ENCODE data around the gene CLCN2. TPM values are rescaled to one million over a fixed set of nuclear protein-coding genes. Genes with fewer than 3 reads are reported as not detected.

The CLCN2 gene
- polyA plus RNA-seq, 1 donor from 2014 or later: 13.4 TPM

DNA sequence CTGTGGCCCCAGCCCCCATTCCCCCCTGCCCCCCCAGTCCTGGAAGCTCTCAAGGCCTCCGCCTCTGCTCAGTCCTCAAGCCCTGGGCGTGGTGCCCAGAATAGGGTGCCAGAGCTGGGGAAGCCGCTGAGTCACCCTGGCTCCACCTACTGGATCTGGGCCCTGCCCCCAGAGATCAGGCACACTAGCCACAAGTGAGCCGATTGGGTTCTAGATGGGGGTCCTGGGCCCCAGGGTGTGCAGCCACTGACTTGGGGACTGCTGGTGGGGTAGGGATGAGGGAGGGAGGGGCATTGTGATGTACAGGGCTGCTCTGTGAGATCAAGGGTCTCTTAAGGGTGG lies 41.3 kb downstream of the CLCN2 start:
- Histone ChIP-seq H3K79me2 (replicated peaks; ENCODE audit: insufficient read depth, low read length) (peaks cover 35% of the 10 kb centered on the region), H2AFZ (ENCODE audit: low read depth, low read length) (no peak overlapping the region), H3F3A (ENCODE audit: insufficient read depth, low read length, poor library complexity, severe bottlenecking) (no peaks in the 10 kb centered on the region), H3K4me2 (ENCODE audit: low read length) (no peak overlapping the region), H3K4me3 (ENCODE audit: low read length) (no peak overlapping the region), H3K9ac (ENCODE audit: low read length) (no peak overlapping the region), H4K20me1 (ENCODE audit: insufficient read depth) (no peaks in the 10 kb centered on the region), H3K9me3 (ENCODE audit: low read length) (no peaks in the 10 kb centered on the region), H3K9me2 (ENCODE audit: insufficient read depth, low read length) (no peaks in the 10 kb centered on the region), H3K27me3 (ENCODE audit: insufficient read depth, low read depth, low read length) (no peaks in the 10 kb centered on the region), H3K36me3 (ENCODE audit: insufficient read depth, low read length) (no peaks in the 10 kb centered on the region), H3K27ac (ENCODE audit: low read length) (no peak overlapping the region)
- TF ChIP-seq, protein P1, sequence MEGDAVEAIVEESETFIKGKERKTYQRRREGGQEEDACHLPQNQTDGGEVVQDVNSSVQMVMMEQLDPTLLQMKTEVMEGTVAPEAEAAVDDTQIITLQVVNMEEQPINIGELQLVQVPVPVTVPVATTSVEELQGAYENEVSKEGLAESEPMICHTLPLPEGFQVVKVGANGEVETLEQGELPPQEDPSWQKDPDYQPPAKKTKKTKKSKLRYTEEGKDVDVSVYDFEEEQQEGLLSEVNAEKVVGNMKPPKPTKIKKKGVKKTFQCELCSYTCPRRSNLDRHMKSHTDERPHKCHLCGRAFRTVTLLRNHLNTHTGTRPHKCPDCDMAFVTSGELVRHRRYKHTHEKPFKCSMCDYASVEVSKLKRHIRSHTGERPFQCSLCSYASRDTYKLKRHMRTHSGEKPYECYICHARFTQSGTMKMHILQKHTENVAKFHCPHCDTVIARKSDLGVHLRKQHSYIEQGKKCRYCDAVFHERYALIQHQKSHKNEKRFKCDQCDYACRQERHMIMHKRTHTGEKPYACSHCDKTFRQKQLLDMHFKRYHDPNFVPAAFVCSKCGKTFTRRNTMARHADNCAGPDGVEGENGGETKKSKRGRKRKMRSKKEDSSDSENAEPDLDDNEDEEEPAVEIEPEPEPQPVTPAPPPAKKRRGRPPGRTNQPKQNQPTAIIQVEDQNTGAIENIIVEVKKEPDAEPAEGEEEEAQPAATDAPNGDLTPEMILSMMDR (IDR thresholded peaks at IDR 0.05; ENCODE audit: poor library complexity, severe bottlenecking): no peak
- TF ChIP-seq POLR2AphosphoS5 (IDR thresholded peaks at IDR 0.05) (no peak), EZH2 (IDR thresholded peaks at IDR 0.05; ENCODE audit: borderline replicate concordance, insufficient read depth, low read length, poor library complexity, severe bottlenecking) (no peak), EP300 (conservative IDR thresholded peaks at IDR 0.05; ENCODE audit: poor library complexity, severe bottlenecking) (no peak), RAD21 (conservative IDR thresholded peaks at IDR 0.05) (no peak), SMC3 (conservative IDR thresholded peaks at IDR 0.05; ENCODE audit: poor library complexity) (no peak), TAF1 (IDR thresholded peaks at IDR 0.05; ENCODE audit: low read depth) (no peak), MXI1 (conservative IDR thresholded peaks at IDR 0.05; ENCODE audit: poor library complexity, severe bottlenecking) (no peak)
- TF ChIP-seq, protein P2, sequence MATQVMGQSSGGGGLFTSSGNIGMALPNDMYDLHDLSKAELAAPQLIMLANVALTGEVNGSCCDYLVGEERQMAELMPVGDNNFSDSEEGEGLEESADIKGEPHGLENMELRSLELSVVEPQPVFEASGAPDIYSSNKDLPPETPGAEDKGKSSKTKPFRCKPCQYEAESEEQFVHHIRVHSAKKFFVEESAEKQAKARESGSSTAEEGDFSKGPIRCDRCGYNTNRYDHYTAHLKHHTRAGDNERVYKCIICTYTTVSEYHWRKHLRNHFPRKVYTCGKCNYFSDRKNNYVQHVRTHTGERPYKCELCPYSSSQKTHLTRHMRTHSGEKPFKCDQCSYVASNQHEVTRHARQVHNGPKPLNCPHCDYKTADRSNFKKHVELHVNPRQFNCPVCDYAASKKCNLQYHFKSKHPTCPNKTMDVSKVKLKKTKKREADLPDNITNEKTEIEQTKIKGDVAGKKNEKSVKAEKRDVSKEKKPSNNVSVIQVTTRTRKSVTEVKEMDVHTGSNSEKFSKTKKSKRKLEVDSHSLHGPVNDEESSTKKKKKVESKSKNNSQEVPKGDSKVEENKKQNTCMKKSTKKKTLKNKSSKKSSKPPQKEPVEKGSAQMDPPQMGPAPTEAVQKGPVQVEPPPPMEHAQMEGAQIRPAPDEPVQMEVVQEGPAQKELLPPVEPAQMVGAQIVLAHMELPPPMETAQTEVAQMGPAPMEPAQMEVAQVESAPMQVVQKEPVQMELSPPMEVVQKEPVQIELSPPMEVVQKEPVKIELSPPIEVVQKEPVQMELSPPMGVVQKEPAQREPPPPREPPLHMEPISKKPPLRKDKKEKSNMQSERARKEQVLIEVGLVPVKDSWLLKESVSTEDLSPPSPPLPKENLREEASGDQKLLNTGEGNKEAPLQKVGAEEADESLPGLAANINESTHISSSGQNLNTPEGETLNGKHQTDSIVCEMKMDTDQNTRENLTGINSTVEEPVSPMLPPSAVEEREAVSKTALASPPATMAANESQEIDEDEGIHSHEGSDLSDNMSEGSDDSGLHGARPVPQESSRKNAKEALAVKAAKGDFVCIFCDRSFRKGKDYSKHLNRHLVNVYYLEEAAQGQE (IDR thresholded peaks at IDR 0.05; ENCODE audit: borderline replicate concordance): no peak

DNA sequence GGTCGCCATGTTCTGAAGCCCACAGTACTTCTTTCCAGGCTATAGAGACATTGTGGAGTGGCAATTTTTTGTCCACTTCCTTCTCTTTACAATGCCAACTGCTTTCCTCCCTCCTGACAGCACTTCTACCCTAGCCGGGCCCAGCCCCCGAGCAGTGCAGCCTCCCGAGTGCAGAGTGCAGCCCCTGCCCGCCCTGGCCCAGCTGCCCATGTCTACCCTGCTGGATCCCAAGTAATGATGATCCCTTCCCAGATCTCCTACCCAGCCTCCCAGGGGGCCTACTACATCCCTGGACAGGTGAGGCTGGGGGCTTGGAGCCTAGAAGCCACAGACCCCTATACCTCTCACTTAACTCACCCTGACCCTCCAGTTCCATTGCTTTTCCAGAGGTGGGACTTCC lies 44.2 kb downstream of the CLCN2 start:
- Histone ChIP-seq H3K27me3 (ENCODE audit: insufficient read depth, low read depth, low read length) (no peaks in the 10 kb centered on the region), H2AFZ (ENCODE audit: low read depth, low read length) (no peak overlapping the region), H3K4me2 (ENCODE audit: low read length) (no peak overlapping the region), H3K79me2 (replicated peaks; ENCODE audit: insufficient read depth, low read length) (peaks cover 35% of the 10 kb centered on the region), H3F3A (ENCODE audit: insufficient read depth, low read length, poor library complexity, severe bottlenecking) (no peaks in the 10 kb centered on the region), H3K36me3 (ENCODE audit: insufficient read depth, low read length) (no peaks in the 10 kb centered on the region), H3K9ac (ENCODE audit: low read length) (no peak overlapping the region), H3K9me2 (ENCODE audit: insufficient read depth, low read length) (no peaks in the 10 kb centered on the region), H4K20me1 (ENCODE audit: insufficient read depth) (no peaks in the 10 kb centered on the region), H3K4me3 (ENCODE audit: low read length) (no peak overlapping the region), H3K9me3 (ENCODE audit: low read length) (no peaks in the 10 kb centered on the region), H3K27ac (ENCODE audit: low read length) (no peak overlapping the region)
- TF ChIP-seq, protein P2 (IDR thresholded peaks at IDR 0.05; ENCODE audit: borderline replicate concordance): no peak
- TF ChIP-seq, protein P1 (IDR thresholded peaks at IDR 0.05; ENCODE audit: poor library complexity, severe bottlenecking): no peak
- TF ChIP-seq RAD21 (conservative IDR thresholded peaks at IDR 0.05) (no peak), TAF1 (IDR thresholded peaks at IDR 0.05; ENCODE audit: low read depth) (no peak), EP300 (conservative IDR thresholded peaks at IDR 0.05; ENCODE audit: poor library complexity, severe bottlenecking) (no peak), SMC3 (conservative IDR thresholded peaks at IDR 0.05; ENCODE audit: poor library complexity) (no peak), EZH2 (IDR thresholded peaks at IDR 0.05; ENCODE audit: borderline replicate concordance, insufficient read depth, low read length, poor library complexity, severe bottlenecking) (no peak), POLR2AphosphoS5 (IDR thresholded peaks at IDR 0.05) (no peak), MXI1 (conservative IDR thresholded peaks at IDR 0.05; ENCODE audit: poor library complexity, severe bottlenecking) (no peak)
